Neural progenitor cell (in vitro differentiated cells): Measurements from ENCODE around the gene TTLL10. TPM values are rescaled to one million over a fixed set of nuclear protein-coding genes. Genes with fewer than 3 reads are reported as not detected.
A peak's percentile ranks its signal among the peaks of the same experiment; 100 is the strongest.

ENCODE experiments used
- DNase-seq: peaks from one replicate; pipeline ENCODE4 v3.0.0-alpha.2; 2016; ENCODE audit warnings: low spot score
- H2AFZ ChIP-seq: fragments of 200-600 bp; sonication (generic); replicated peaks from 2 replicates; pipeline ENCODE4 v1.6.1; 2016; ENCODE audit warnings: antibody characterized with exemption
- H3F3A ChIP-seq: fragments of 200-600 bp; sonication (generic); 2 replicates; pipeline ENCODE4 v1.6.1; 2016; ENCODE audit warnings: antibody characterized with exemption, low read depth
- H3K27ac ChIP-seq: fragments of 200-600 bp; sonication (generic); 2 replicates; pipeline ENCODE4 v1.5.1; 2016; ENCODE audit warnings: mild to moderate bottlenecking
- H3K27me3 ChIP-seq: fragments of 200-600 bp; sonication (generic); 2 replicates; pipeline ENCODE4 v1.6.1; 2016; ENCODE audit warnings: mild to moderate bottlenecking, moderate library complexity
- H3K36me3 ChIP-seq: fragments of 200-600 bp; sonication (generic); 2 replicates; pipeline ENCODE4 v1.5.1; 2016
- H3K4me1 ChIP-seq: fragments of 200-600 bp; sonication (generic); 2 replicates; pipeline ENCODE4 v1.6.1; 2016; ENCODE audit warnings: mixed run types
- H3K4me2 ChIP-seq: fragments of 200-600 bp; sonication (generic); 2 replicates; pipeline ENCODE4 v1.6.1; 2016
- H3K4me3 ChIP-seq: fragments of 200-600 bp; sonication (generic); 2 replicates; pipeline ENCODE4 v1.5.1; 2016
- H3K79me2 ChIP-seq: fragments of 200-600 bp; sonication (generic); 2 replicates; pipeline ENCODE4 v1.6.1; 2016; ENCODE audit warnings: low read depth
- H3K9ac ChIP-seq: fragments of 200-600 bp; sonication (generic); 2 replicates; pipeline ENCODE4 v1.6.1; 2016
- H3K9me3 ChIP-seq: fragments of 200-600 bp; sonication (generic); 2 replicates; pipeline ENCODE4 v1.5.1; 2016; ENCODE audit warnings: low read depth
- H4K20me1 ChIP-seq: fragments of 200-600 bp; sonication (generic); 2 replicates; pipeline ENCODE4 v1.6.1; 2016; ENCODE audit warnings: low read depth
- H3K27ac Mint-ChIP-seq: 3 replicates; pipeline ENCODE4 v1.8.0; 2021; ENCODE audit warnings: mixed read lengths
- H3K27me3 Mint-ChIP-seq: 2 replicates; pipeline ENCODE4 v1.8.0; 2022; ENCODE audit warnings: low read depth, mild to moderate bottlenecking, inconsistent platforms, moderate library complexity, mixed read lengths; ENCODE audit not compliant: insufficient read depth
- H3K36me3 Mint-ChIP-seq: 3 replicates; pipeline ENCODE4 v1.8.0; 2021; ENCODE audit warnings: mixed read lengths
- H3K4me1 Mint-ChIP-seq: 3 replicates; pipeline ENCODE4 v1.8.0; 2021; ENCODE audit warnings: mixed read lengths
- H3K4me3 Mint-ChIP-seq: 3 replicates; pipeline ENCODE4 v1.8.0; 2021; ENCODE audit warnings: mild to moderate bottlenecking, moderate library complexity, mixed read lengths
- H3K9me3 Mint-ChIP-seq: 3 replicates; pipeline ENCODE4 v1.8.0; 2020; ENCODE audit warnings: mixed read lengths
- EZH2 ChIP-seq: fragments of 200-600 bp; sonication (generic); IDR thresholded peaks from 2 replicates; pipeline ENCODE4 v1.6.1; 2017; ENCODE audit warnings: antibody characterized with exemption, mild to moderate bottlenecking, moderate library complexity
- EZH2phosphoT487 ChIP-seq: fragments of 200-600 bp; sonication (generic); IDR thresholded peaks from 2 replicates; pipeline ENCODE4 v1.6.1; 2017; ENCODE audit warnings: antibody characterized with exemption
- total RNA-seq: library from RNA; depleted of rRNA; stranded (reverse); fragments of >200 nt; gene quantifications from 2 replicates; pipeline ENCODE4 v1.2.3, GENCODE V29; 2015; ENCODE audit warnings: low replicate concordance
- TF ChIP-seq, protein P1 (sequence below): fragments of 200-600 bp; sonication (generic); IDR thresholded peaks from 2 replicates; pipeline ENCODE4 v1.5.1; 2017; ENCODE audit warnings: antibody characterized with exemption, mild to moderate bottlenecking

Gene TTLL10
- total RNA-seq, 1 donor from 2014 or later = not detected

DNA sequence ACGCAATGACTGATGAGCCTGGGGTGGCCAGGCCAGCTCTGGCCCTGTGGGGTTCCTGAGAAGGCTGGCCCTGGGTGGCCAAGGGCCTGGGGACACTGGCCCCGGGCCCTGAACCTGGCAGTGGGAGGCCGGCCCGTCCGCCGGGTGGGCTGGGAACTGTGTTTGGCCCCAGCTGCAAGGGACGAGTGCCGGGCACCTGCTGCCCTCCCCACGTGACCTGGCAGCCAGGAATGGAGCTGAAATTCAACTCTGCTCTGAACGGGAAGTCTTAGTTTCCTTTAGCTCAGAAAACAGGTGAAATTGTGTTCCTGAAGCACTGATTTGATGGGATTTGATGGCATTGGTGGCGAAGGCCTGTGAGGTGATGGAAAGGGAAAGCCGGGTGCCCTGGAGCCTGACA, 8.2 kb upstream of the TTLL10 start:
- Histone ChIP-seq H2AFZ (no peak overlapping the region), H4K20me1 (no peaks in the 10 kb centered on the region), H3F3A (peaks cover 17% of the 10 kb centered on the region), H3K9me3 (no peaks in the 10 kb centered on the region), H3K4me3 (no peak overlapping the region), H3K4me1 (peaks cover 28% of the 10 kb centered on the region), H3K36me3 (no peaks in the 10 kb centered on the region), H3K27ac (no peak overlapping the region), H3K9ac (no peak overlapping the region), H3K4me2 (no peak overlapping the region), H3K27me3 (peaks cover 38% of the 10 kb centered on the region), H3K79me2 (no peaks in the 10 kb centered on the region)
- H3K27me3 Mint-ChIP-seq = peaks cover 6% of the 10 kb centered on the region
- H3K4me3 Mint-ChIP-seq = no peak overlapping the region
- TF ChIP-seq, protein P1, sequence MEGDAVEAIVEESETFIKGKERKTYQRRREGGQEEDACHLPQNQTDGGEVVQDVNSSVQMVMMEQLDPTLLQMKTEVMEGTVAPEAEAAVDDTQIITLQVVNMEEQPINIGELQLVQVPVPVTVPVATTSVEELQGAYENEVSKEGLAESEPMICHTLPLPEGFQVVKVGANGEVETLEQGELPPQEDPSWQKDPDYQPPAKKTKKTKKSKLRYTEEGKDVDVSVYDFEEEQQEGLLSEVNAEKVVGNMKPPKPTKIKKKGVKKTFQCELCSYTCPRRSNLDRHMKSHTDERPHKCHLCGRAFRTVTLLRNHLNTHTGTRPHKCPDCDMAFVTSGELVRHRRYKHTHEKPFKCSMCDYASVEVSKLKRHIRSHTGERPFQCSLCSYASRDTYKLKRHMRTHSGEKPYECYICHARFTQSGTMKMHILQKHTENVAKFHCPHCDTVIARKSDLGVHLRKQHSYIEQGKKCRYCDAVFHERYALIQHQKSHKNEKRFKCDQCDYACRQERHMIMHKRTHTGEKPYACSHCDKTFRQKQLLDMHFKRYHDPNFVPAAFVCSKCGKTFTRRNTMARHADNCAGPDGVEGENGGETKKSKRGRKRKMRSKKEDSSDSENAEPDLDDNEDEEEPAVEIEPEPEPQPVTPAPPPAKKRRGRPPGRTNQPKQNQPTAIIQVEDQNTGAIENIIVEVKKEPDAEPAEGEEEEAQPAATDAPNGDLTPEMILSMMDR = no peak
- TF ChIP-seq EZH2phosphoT487 (no peak), EZH2 (no peak)
- peak overlapping the region; percentile 74 for H3K27ac Mint-ChIP-seq
- DNase-seq = no peak
- no peaks in the 10 kb centered on the region for H3K9me3 Mint-ChIP-seq
- peaks cover 14% of the 10 kb centered on the region for H3K4me1 Mint-ChIP-seq
- H3K36me3 Mint-ChIP-seq = no peaks in the 10 kb centered on the region

DNA sequence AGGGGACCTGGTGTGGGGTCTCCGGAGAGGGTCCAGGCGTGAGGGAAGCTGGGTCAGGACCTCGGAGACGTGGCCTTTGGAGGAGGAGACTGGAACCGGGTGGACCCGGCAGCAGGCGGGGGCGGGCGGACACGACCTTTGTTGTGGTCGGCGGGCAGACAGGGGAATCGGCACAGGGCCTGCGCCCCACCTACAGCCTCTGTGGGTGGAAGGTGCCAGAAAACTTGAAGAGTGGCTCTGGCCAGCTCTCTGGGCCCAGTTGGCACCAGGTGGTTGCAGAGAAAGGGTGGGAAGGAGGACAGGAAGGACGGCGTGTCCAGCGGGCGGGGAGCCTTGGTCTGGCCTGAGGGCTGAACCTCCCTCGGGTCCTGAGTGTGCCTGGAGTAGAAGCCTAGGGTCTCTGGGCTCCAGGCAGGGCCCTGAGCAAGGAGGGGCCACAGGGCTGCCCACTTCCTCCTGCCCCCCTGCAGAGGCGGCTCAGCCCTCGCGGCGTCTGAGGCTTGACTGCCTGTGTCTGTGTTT, 7.7 kb upstream of the TTLL10 start:
- no peak overlapping the region for H3K9ac ChIP-seq
- H3F3A ChIP-seq = peaks cover 17% of the 10 kb centered on the region
- Mint-ChIP-seq H3K27me3 (peaks cover 6% of the 10 kb centered on the region), H3K36me3 (no peaks in the 10 kb centered on the region), H3K4me3 (no peak overlapping the region), H3K27ac (peak overlapping the region; percentile 74), H3K4me1 (peaks cover 14% of the 10 kb centered on the region), H3K9me3 (no peaks in the 10 kb centered on the region)
- no peaks in the 10 kb centered on the region for H3K9me3 ChIP-seq
- no peak overlapping the region for H2AFZ ChIP-seq
- peaks cover 28% of the 10 kb centered on the region for H3K4me1 ChIP-seq
- no peak for TF ChIP-seq EZH2
- TF ChIP-seq, protein P1 = no peak
- TF ChIP-seq EZH2phosphoT487 = no peak
- no peaks in the 10 kb centered on the region for H3K79me2 ChIP-seq
- no peak overlapping the region for H3K4me2 ChIP-seq
- H3K27me3 ChIP-seq = peaks cover 38% of the 10 kb centered on the region
- no peaks in the 10 kb centered on the region for H4K20me1 ChIP-seq
- H3K4me3 ChIP-seq = no peak overlapping the region
- H3K36me3 ChIP-seq = no peaks in the 10 kb centered on the region
- no peak for DNase-seq
- H3K27ac ChIP-seq = no peak overlapping the region

DNA sequence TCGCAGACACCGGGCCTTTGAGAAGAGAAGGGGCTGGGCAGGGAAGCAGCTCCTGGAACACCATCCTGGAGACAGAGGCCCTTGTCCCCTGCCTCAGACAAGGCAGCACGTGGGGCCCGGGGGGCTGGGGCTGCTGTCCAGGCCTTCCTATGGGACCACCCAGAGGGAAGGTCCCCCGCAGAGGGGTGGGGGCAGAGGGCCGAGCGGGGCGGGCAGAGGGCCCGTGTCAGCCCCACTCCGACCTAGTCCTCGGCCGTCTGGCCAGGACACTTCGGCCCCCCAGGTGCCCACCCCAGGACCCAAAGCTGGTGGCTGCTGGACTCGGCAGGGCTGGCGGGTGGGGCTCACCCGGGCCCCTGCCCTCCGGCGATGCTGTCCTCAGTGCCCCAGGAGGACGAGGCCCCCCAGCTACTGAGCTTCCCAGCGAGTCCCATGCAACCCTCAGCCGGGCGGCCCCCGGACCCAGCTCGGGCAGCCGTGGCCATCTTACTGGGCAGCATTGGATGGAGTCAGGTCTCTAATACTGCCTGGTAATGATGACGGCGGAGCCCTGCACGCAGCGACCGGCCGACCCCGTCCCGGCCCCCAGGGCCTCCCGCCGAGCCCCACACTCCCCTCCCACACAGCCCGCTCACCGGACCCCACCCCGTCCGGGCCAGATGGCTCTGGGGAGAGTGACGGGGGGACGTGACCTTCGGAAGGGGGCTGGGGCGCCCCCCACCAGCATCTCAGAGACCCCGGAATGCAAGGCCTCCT, 6.9 kb upstream of the TTLL10 start:
- Histone ChIP-seq H3K4me1 (peaks cover 26% of the 10 kb centered on the region), H3K9ac (no peak overlapping the region), H3K4me2 (no peak overlapping the region), H3K4me3 (no peak overlapping the region), H3K27me3 (peaks cover 38% of the 10 kb centered on the region), H3K27ac (no peak overlapping the region), H3F3A (peaks cover 17% of the 10 kb centered on the region), H2AFZ (no peak overlapping the region), H3K9me3 (no peaks in the 10 kb centered on the region), H3K79me2 (no peaks in the 10 kb centered on the region), H3K36me3 (no peaks in the 10 kb centered on the region), H4K20me1 (no peaks in the 10 kb centered on the region)
- Mint-ChIP-seq H3K27ac (no peak overlapping the region), H3K36me3 (no peaks in the 10 kb centered on the region), H3K27me3 (peaks cover 6% of the 10 kb centered on the region), H3K9me3 (no peaks in the 10 kb centered on the region), H3K4me3 (no peak overlapping the region), H3K4me1 (peaks cover 14% of the 10 kb centered on the region)
- no peak for DNase-seq
- TF ChIP-seq, protein P1 = no peak
- TF ChIP-seq EZH2phosphoT487 = no peak
- TF ChIP-seq EZH2 = no peak
